Mesenchymal stem cell (in vitro differentiated cells and primary cell): ENCODE data around the gene MRPL18.

Experiments used
- DNase-seq: peaks from one replicate; pipeline ENCODE4 v3.0.0-alpha.2; 2013
- H2AFZ ChIP-seq: one replicate; pipeline ENCODE4 v1.6.1; 2013; ENCODE audit warnings: low read depth, mild to moderate bottlenecking, control low read depth, inconsistent platforms, low read length, moderate library complexity
- H2AK5ac ChIP-seq: 2 replicates; pipeline ENCODE4 v1.6.1; 2013; ENCODE audit warnings: low read length, moderate library complexity, mild to moderate bottlenecking, inconsistent platforms; ENCODE audit not compliant: severe bottlenecking
- H2BK120ac ChIP-seq: one replicate; pipeline ENCODE4 v1.6.1; 2013; ENCODE audit warnings: low read depth, mild to moderate bottlenecking, inconsistent platforms, low read length, moderate library complexity
- H2BK12ac ChIP-seq, 2 experiments: one replicate each; pipeline ENCODE4 v1.6.1; 2013; ENCODE audit warnings: inconsistent platforms in 2 of 2, low read length in 2 of 2, mild to moderate bottlenecking in 2 of 2, moderate library complexity in 2 of 2, control low read depth in 1 of 2
- H2BK15ac ChIP-seq: one replicate; pipeline ENCODE4 v1.6.1; 2013; ENCODE audit warnings: mild to moderate bottlenecking, low read depth, inconsistent platforms; ENCODE audit not compliant: poor library complexity, severe bottlenecking
- H2BK5ac ChIP-seq: 2 replicates; pipeline ENCODE4 v1.6.1; 2013; ENCODE audit warnings: low read depth, mild to moderate bottlenecking, low read length, control low read depth, inconsistent platforms; ENCODE audit not compliant: poor library complexity, severe bottlenecking
- H3K14ac ChIP-seq, 2 experiments: one replicate each; pipeline ENCODE4 v1.6.1; 2013; ENCODE audit warnings: inconsistent platforms in 2 of 2, low read length in 2 of 2, control low read depth in 1 of 2, mild to moderate bottlenecking in 1 of 2, moderate library complexity in 1 of 2
- H3K18ac ChIP-seq, 2 experiments: one replicate each; pipeline ENCODE4 v1.6.1; 2013; ENCODE audit warnings: inconsistent platforms in 2 of 2, low read length in 2 of 2, control low read depth in 1 of 2, low read depth in 1 of 2, mild to moderate bottlenecking in 1 of 2
- H3K23ac ChIP-seq, 2 experiments: one replicate each; pipeline ENCODE4 v1.6.1; 2013; ENCODE audit warnings: inconsistent platforms in 2 of 2, low read length in 2 of 2, mild to moderate bottlenecking in 2 of 2, moderate library complexity in 2 of 2, control low read depth in 1 of 2
- H3K27ac ChIP-seq: 2 replicates; pipeline ENCODE4 v1.5.1; 2013; ENCODE audit warnings: mild to moderate bottlenecking, moderate library complexity, low read length, control low read depth, inconsistent platforms; ENCODE audit not compliant: poor library complexity, severe bottlenecking
- H3K27me3 ChIP-seq, 2 experiments: 2 replicates each; pipeline versions ENCODE4 v1.6.1 to v1.7.0; 2013; ENCODE audit warnings: low read length in 2 of 2, mild to moderate bottlenecking in 2 of 2, moderate library complexity in 2 of 2, control low read depth in 1 of 2, inconsistent platforms in 1 of 2; ENCODE audit not compliant: control insufficient read depth in 1 of 2, insufficient read depth in 1 of 2
- H3K36me3 ChIP-seq, 2 experiments: 2 replicates each; pipeline versions ENCODE4 v1.6.1 to v1.7.0; 2013; ENCODE audit warnings: low read length in 2 of 2, control low read depth in 1 of 2, inconsistent platforms in 1 of 2, low read depth in 1 of 2, mild to moderate bottlenecking in 1 of 2; ENCODE audit not compliant: insufficient read depth in 2 of 2, control insufficient read depth in 1 of 2
- H3K4ac ChIP-seq, 2 experiments: one replicate each; pipeline ENCODE4 v1.6.1; 2013; ENCODE audit warnings: inconsistent platforms in 2 of 2, low read length in 2 of 2, mild to moderate bottlenecking in 2 of 2, moderate library complexity in 2 of 2, control low read depth in 1 of 2, low read depth in 1 of 2
- H3K4me1 ChIP-seq: 2 replicates; pipeline ENCODE4 v1.6.1; 2013; ENCODE audit warnings: low read depth, low read length, control low read depth; ENCODE audit not compliant: control insufficient read depth, insufficient read depth
- H3K4me2 ChIP-seq: 2 replicates; pipeline ENCODE4 v1.6.1; 2013; ENCODE audit warnings: low read length, mild to moderate bottlenecking, inconsistent platforms; ENCODE audit not compliant: poor library complexity, severe bottlenecking
- H3K4me3 ChIP-seq, 2 experiments: 2 replicates each; pipeline versions ENCODE4 v1.5.1 to v1.7.0; 2013; ENCODE audit warnings: low read length in 2 of 2, mild to moderate bottlenecking in 2 of 2, control low read depth in 1 of 2, low read depth in 1 of 2; ENCODE audit not compliant: insufficient read depth in 1 of 2
- H3K79me1 ChIP-seq: replicated peaks from 2 replicates; pipeline ENCODE4 v1.6.1; 2013; ENCODE audit warnings: mild to moderate bottlenecking, control low read depth, low read length, inconsistent platforms; ENCODE audit not compliant: poor library complexity, severe bottlenecking
- H3K9ac ChIP-seq: 2 replicates; pipeline ENCODE4 v1.7.0; 2013; ENCODE audit warnings: mild to moderate bottlenecking, low read length, moderate library complexity
- H3K9me3 ChIP-seq: 2 replicates; pipeline ENCODE4 v1.7.0; 2013; ENCODE audit warnings: mild to moderate bottlenecking, low read length; ENCODE audit not compliant: control insufficient read depth
- H4K8ac ChIP-seq: one replicate; pipeline ENCODE4 v1.6.1; 2013; ENCODE audit warnings: inconsistent platforms, mild to moderate bottlenecking, low read length, moderate library complexity
- H4K91ac ChIP-seq: one replicate; pipeline ENCODE4 v1.6.1; 2013; ENCODE audit warnings: mild to moderate bottlenecking, low read length, inconsistent platforms
- WGBS: methylation state at CpG from one replicate; pipeline ENCODE4 v1.1.7; 2013; ENCODE audit warnings: mixed read lengths; 5-methylcytosine and 5-hydroxymethylcytosine counted together

MRPL18 gene

DNA sequence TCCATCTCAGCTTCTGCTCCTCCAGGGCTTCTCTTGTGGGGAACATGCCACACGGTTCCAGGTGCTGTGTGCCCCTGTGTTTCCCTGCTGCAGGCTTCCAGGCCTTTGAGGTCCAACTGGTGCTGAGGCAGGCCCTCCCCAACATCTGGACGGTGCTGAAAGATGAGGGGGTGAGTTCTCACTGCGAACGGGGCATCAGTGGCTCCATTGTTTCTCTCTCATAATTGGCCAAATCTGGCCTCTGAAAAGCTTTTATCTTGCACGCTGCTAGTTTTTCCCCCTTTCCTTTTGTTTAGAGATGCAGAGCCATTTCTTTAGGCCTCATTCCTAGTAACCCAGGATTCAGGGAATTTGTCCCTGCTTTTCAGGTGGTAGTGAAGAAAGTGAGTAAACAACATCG, 18.4 kb downstream of the MRPL18 start:
- no peak overlapping the region for H3K4ac ChIP-seq
- DNase-seq: no peak

DNA sequence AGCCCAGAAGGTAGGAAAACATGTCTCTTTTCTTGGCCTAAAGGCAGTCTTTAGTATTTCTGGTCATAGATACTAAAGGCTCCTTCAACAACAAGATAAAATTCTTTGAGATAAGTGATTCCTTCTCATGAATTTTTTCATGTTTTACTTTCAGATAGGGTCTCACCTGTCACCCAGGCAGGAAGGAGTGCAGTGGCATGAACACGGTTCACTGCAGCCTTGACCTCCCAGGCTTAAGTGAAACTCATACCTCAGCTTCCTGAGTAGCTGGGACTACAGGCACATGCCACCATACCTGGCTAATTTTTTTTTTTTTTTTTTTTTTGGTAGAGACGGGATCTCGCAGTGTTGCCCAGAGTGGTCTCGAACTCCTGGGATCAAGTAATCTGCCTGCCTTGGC, 18.9 kb downstream of the MRPL18 start:
- Histone ChIP-seq H3K4me2 (no peak overlapping the region), H2BK5ac (no peak overlapping the region), H3K27me3 (no peaks in the 10 kb centered on the region), H3K14ac (no peak overlapping the region), H2AFZ (no peak overlapping the region), H3K79me1 (no peaks in the 10 kb centered on the region), H2BK120ac (no peak overlapping the region), H2BK12ac (no peak overlapping the region), H3K23ac (no peak overlapping the region), H3K27ac (no peak overlapping the region), H4K91ac (no peak overlapping the region), H2BK15ac (no peak overlapping the region), H3K9me3 (no peaks in the 10 kb centered on the region), H3K18ac (no peak overlapping the region), H3K4me1 (peaks cover 1% of the 10 kb centered on the region), H2AK5ac (no peak overlapping the region), H3K9ac (no peak overlapping the region), H3K4ac (no peak overlapping the region), H3K36me3 (no peaks in the 10 kb centered on the region), H4K8ac (no peak overlapping the region), H3K4me3 (no peak overlapping the region)
- WGBS: 74% methylated on average over 1 of the region's 4 CpGs
- no peak for DNase-seq

More for the DNA sequence above, 18.4 kb downstream of the MRPL18 start:
- WGBS: 92% methylated on average over 6 of the region's 6 CpGs
- H3K27ac ChIP-seq: no peak overlapping the region
- H2BK5ac ChIP-seq: no peak overlapping the region
- H3K9ac ChIP-seq: no peak overlapping the region
- H4K8ac ChIP-seq: no peak overlapping the region
- peaks cover 1% of the 10 kb centered on the region for H3K4me1 ChIP-seq
- H3K23ac ChIP-seq: no peak overlapping the region
- no peaks in the 10 kb centered on the region for H3K36me3 ChIP-seq
- no peak overlapping the region for H2BK120ac ChIP-seq
- H3K9me3 ChIP-seq: no peaks in the 10 kb centered on the region
- H2AK5ac ChIP-seq: no peak overlapping the region
- no peak overlapping the region for H4K91ac ChIP-seq
- no peak overlapping the region for H2BK15ac ChIP-seq
- no peak overlapping the region for H2AFZ ChIP-seq
- no peak overlapping the region for H3K18ac ChIP-seq
- no peaks in the 10 kb centered on the region for H3K79me1 ChIP-seq
- no peak overlapping the region for H3K4me3 ChIP-seq
- no peak overlapping the region for H2BK12ac ChIP-seq
- no peak overlapping the region for H3K4me2 ChIP-seq
- no peak overlapping the region for H3K14ac ChIP-seq
- no peaks in the 10 kb centered on the region for H3K27me3 ChIP-seq

DNA sequence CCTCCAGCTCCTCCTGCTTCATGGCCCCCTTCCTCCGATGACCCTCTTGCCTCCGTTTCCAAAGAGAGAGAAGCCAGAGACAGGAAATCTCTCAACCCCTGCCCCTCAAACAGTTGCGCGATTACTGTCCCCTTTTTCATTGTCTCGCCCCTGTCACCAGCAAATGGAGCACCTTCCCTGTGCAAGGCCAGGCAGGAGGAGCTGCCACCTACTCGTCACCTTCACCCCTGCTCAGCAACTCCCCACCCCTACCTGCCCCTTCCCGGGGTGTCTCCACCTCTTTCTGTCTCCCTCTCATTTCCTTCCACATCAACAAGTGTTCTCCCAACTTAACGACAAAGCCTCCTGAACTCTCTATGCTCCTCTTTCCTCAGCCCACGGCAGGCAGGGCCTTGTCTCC, 23.5 kb downstream of the MRPL18 start:
- Histone ChIP-seq H3K27me3 (peaks cover 0 to 15% of the 10 kb centered on the region in 2 experiments), H3K18ac (no peak overlapping the region), H3K36me3 (no peaks in the 10 kb centered on the region), H2BK12ac (no peak overlapping the region), H2BK5ac (no peak overlapping the region), H3K9me3 (no peaks in the 10 kb centered on the region), H3K14ac (no peak overlapping the region), H3K4ac (no peak overlapping the region), H3K4me1 (no peaks in the 10 kb centered on the region), H4K91ac (no peak overlapping the region), H3K4me3 (no peak overlapping the region), H2AFZ (no peak overlapping the region), H2AK5ac (no peak overlapping the region), H3K23ac (no peak overlapping the region), H3K9ac (no peak overlapping the region), H3K27ac (no peak overlapping the region), H2BK15ac (no peak overlapping the region), H2BK120ac (no peak overlapping the region), H3K79me1 (no peaks in the 10 kb centered on the region), H3K4me2 (no peak overlapping the region), H4K8ac (no peak overlapping the region)
- 89% methylated on average over 9 of the region's 9 CpGs for WGBS
- no peak for DNase-seq

DNA sequence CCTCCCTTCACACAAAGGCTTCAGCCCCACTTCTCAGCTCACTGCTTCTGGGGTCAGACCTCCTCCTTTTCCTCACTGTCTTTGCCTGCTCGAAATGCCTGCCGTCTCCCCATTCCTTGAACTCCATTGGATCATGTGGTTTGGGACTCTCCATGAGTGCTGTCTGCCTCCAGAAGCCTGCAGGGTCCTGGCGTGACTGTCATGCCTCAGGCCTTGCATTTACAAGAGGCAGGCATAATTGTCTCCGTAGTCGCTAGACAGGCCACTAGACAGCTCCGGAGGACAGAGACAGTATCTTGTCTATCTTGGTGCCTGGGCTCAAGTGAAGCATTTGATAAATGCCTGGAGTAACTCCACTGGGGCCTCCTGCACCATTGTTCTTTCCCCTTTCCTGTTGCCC, 25.1 kb downstream of the MRPL18 start:
- no peaks in the 10 kb centered on the region for H3K79me1 ChIP-seq
- H3K9me3 ChIP-seq: no peaks in the 10 kb centered on the region
- H3K27ac ChIP-seq: no peak overlapping the region
- no peak overlapping the region for H3K14ac ChIP-seq
- H3K9ac ChIP-seq: no peak overlapping the region
- no peak overlapping the region for H2BK5ac ChIP-seq
- no peak overlapping the region for H2AFZ ChIP-seq
- no peak overlapping the region for H4K91ac ChIP-seq
- H3K4ac ChIP-seq: no peak overlapping the region
- H4K8ac ChIP-seq: no peak overlapping the region
- DNase-seq: no peak
- no peak overlapping the region for H3K23ac ChIP-seq
- H2BK15ac ChIP-seq: no peak overlapping the region
- WGBS: 72% methylated on average over 6 of the region's 6 CpGs
- H2BK120ac ChIP-seq: no peak overlapping the region
- H2AK5ac ChIP-seq: no peak overlapping the region
- no peak overlapping the region for H2BK12ac ChIP-seq
- no peaks in the 10 kb centered on the region for H3K4me1 ChIP-seq
- H3K4me3 ChIP-seq: no peak overlapping the region
- H3K36me3 ChIP-seq: peaks cover 0 to 4% of the 10 kb centered on the region in 2 experiments
- H3K27me3 ChIP-seq: peaks cover 0 to 30% of the 10 kb centered on the region in 2 experiments
- no peak overlapping the region for H3K4me2 ChIP-seq
- no peak overlapping the region for H3K18ac ChIP-seq
